GM23248 (cell line): ENCODE results near the gene NRN1L. TPM values are rescaled to one million over a fixed set of nuclear protein-coding genes. Genes with fewer than 3 reads are reported as not detected.

ENCODE experiments used
- DNase-seq: peaks from one replicate; pipeline ENCODE4 v3.0.0-alpha.2; 2015
- H2AFZ ChIP-seq: fragments of 200-600 bp; sonication (generic); 2 replicates; pipeline ENCODE4 v1.6.1; 2016; ENCODE audit warnings: antibody characterized with exemption
- H3F3A ChIP-seq: fragments of 200-600 bp; sonication (generic); 2 replicates; pipeline ENCODE4 v1.6.1; 2016; ENCODE audit warnings: mild to moderate bottlenecking, antibody characterized with exemption, mixed run types; ENCODE audit not compliant: insufficient read depth
- H3K27ac ChIP-seq: fragments of 200-600 bp; sonication (generic); 2 replicates; pipeline ENCODE4 v1.5.1; 2016; ENCODE audit warnings: mild to moderate bottlenecking
- H3K27me3 ChIP-seq: fragments of 200-600 bp; sonication (generic); replicated peaks from 2 replicates; pipeline ENCODE4 v1.6.1; 2016; ENCODE audit warnings: mild to moderate bottlenecking; ENCODE audit not compliant: insufficient read depth
- H3K36me3 ChIP-seq: fragments of 200-600 bp; sonication (generic); 2 replicates; pipeline ENCODE4 v1.6.1; 2016; ENCODE audit warnings: low read depth, mild to moderate bottlenecking
- H3K4me1 ChIP-seq: fragments of 200-600 bp; sonication (generic); 2 replicates; pipeline ENCODE4 v1.6.1; 2016; ENCODE audit warnings: mild to moderate bottlenecking; ENCODE audit not compliant: insufficient read depth
- H3K4me2 ChIP-seq: fragments of 200-600 bp; sonication (generic); one replicate; pipeline ENCODE4 v1.6.1; 2016; ENCODE audit warnings: mild to moderate bottlenecking; ENCODE audit not compliant: unreplicated experiment
- H3K4me3 ChIP-seq: fragments of 200-600 bp; sonication (generic); 2 replicates; pipeline ENCODE4 v1.5.1; 2016; ENCODE audit warnings: mild to moderate bottlenecking
- H3K79me2 ChIP-seq: fragments of 200-600 bp; sonication (generic); 2 replicates; pipeline ENCODE4 v1.6.1; 2016; ENCODE audit warnings: mild to moderate bottlenecking; ENCODE audit not compliant: insufficient read depth
- H3K9ac ChIP-seq: fragments of 200-600 bp; sonication (generic); 2 replicates; pipeline ENCODE4 v1.6.1; 2016; ENCODE audit warnings: mild to moderate bottlenecking
- H3K9me2 ChIP-seq: fragments of 200-600 bp; sonication (generic); 2 replicates; pipeline ENCODE4 v1.6.1; 2016; ENCODE audit warnings: mixed run types, mild to moderate bottlenecking, moderate library complexity; ENCODE audit not compliant: insufficient read depth
- H3K9me3 ChIP-seq: fragments of 200-600 bp; sonication (generic); one replicate; pipeline ENCODE4 v1.6.1; 2017; ENCODE audit warnings: low read depth
- H4K20me1 ChIP-seq: fragments of 200-600 bp; sonication (generic); 2 replicates; pipeline ENCODE4 v1.6.0; 2016; ENCODE audit not compliant: insufficient read depth
- EZH2 ChIP-seq: fragments of 200-600 bp; sonication (generic); IDR thresholded peaks from 2 replicates; pipeline ENCODE4 v1.6.1; 2018; ENCODE audit warnings: antibody characterized with exemption, mild to moderate bottlenecking; ENCODE audit not compliant: insufficient read depth, poor library complexity, severe bottlenecking
- EZH2phosphoT487 ChIP-seq: fragments of 200-600 bp; sonication (generic); IDR thresholded peaks from 2 replicates; pipeline ENCODE4 v1.6.1; 2018; ENCODE audit warnings: antibody characterized with exemption, moderate library complexity, mild to moderate bottlenecking, low read depth; ENCODE audit not compliant: insufficient read depth
- WGBS, 2 experiments: methylation state at CpG; one replicate each; pipeline ENCODE4 v1.1.6; 2015 to 2017; ENCODE audit warnings: low lambda C conversion rate in 2 of 2, low coverage in 1 of 2; ENCODE audit errors: missing lambda C conversion rate in 2 of 2; 5-methylcytosine and 5-hydroxymethylcytosine counted together
- in situ Hi-C: fragments of 300-500 bp; cut with MboI; formaldehyde crosslinking; loops from 2 replicates; pipeline ENCODE4 v1.15.0; 2020
- polyA plus RNA-seq: library from polyadenylated mRNA; unstranded; fragments of >200 nt; fragmentation: Nextera tagmentation; extraction: Ambion mirVana; gene quantifications from 2 replicates; pipeline ENCODE4 v1.2.1, GENCODE V29; 2016
- small RNA-seq: library from RNA; depleted of rRNA; stranded (forward); fragments of <200 nt; gene quantifications from one replicate; pipeline ENCODE3, GENCODE V24; 2014; ENCODE audit warnings: low read depth, low replicate concordance
- total RNA-seq: library from RNA; depleted of rRNA; stranded (reverse); fragments of >200 nt; shearing (Covaris generic); gene quantifications from 2 replicates; pipeline ENCODE4 v1.2.3, GENCODE V29; 2014; rRNA removed

NRN1L gene
- total and polyA plus RNA-seq, 2 experiments from 2014 or later, result not detected

GRCh38 chr16:67934306-67935100, 49.8 kb downstream of the NRN1L start:
- WGBS, 2 experiments, result 61 to 69% methylated on average over 13 of the region's 13 CpGs
- no peak for DNase-seq
- peak overlapping the region; percentile 92; the same call in 1 of the 2 replicates for H3K9ac ChIP-seq

GRCh38 chr16:67935101-67935401, 50.4 kb downstream of the NRN1L start:
- WGBS, 2 experiments, result 33% methylated on average over 12 to 13 of the region's 13 CpGs
- H2AFZ ChIP-seq, result peak overlapping the region; percentile 34
- H3K9me3 ChIP-seq, result no peaks in the 10 kb centered on the region
- peaks cover 15% of the 10 kb centered on the region for H3K4me1 ChIP-seq
- H3K9me2 ChIP-seq, result no peaks in the 10 kb centered on the region
- H3K36me3 ChIP-seq, result no peaks in the 10 kb centered on the region
- H3K27ac ChIP-seq, result peak overlapping the region; percentile 79; the same call in 1 of the 2 replicates
- in situ Hi-C loops, result no loop called here
- H3K4me2 ChIP-seq, result peak overlapping the region; percentile 91
- peak; percentile 36 for DNase-seq
- H3K9ac ChIP-seq, result peak overlapping the region; percentile 92
- H3K4me3 ChIP-seq, result peak overlapping the region; percentile 92
- H3K79me2 ChIP-seq, result 0 out of 2 replicates have a peak, but pooled peaks cover 3% of the 10 kb centered on the region
- no peaks in the 10 kb centered on the region for H3K27me3 ChIP-seq
- TF ChIP-seq EZH2phosphoT487 (no peak), EZH2 (no peak)
- H4K20me1 ChIP-seq, result no peaks in the 10 kb centered on the region
- peaks cover 15% of the 10 kb centered on the region for H3F3A ChIP-seq

More at GRCh38 chr16:67934306-67935100, 49.8 kb downstream of the NRN1L start:
- Histone ChIP-seq H3K79me2 (0 out of 2 replicates have a peak, but pooled peaks cover 3% of the 10 kb centered on the region), H3K27ac (no peak overlapping the region), H3K4me1 (peaks cover 15% of the 10 kb centered on the region), H3K4me2 (peak overlapping the region; percentile 91), H3K27me3 (no peaks in the 10 kb centered on the region), H3F3A (peaks cover 15% of the 10 kb centered on the region), H3K4me3 (peak overlapping the region; percentile 92), H3K9me2 (no peaks in the 10 kb centered on the region), H2AFZ (0 out of 2 replicates have a peak overlapping the region, but pooled peaks have one; percentile 34), H4K20me1 (no peaks in the 10 kb centered on the region), H3K9me3 (no peaks in the 10 kb centered on the region), H3K36me3 (no peaks in the 10 kb centered on the region)
- in situ Hi-C loops, result no loop called here
- TF ChIP-seq EZH2 (no peak), EZH2phosphoT487 (no peak)

- Histone ChIP-seq H3K27ac (peak overlapping the region; percentile 79), H3K4me2 (peak overlapping the region; percentile 91), H3K36me3 (no peaks in the 10 kb centered on the region; the same call in 1 of the 2 replicates), H3K9ac (peak overlapping the region; percentile 92), H3K9me3 (no peaks in the 10 kb centered on the region), H2AFZ (peak overlapping the region; percentile 69), H3K27me3 (no peaks in the 10 kb centered on the region), H3K9me2 (no peaks in the 10 kb centered on the region), H3K4me1 (peaks cover 15% of the 10 kb centered on the region), H3K79me2 (0 out of 2 replicates have a peak, but pooled peaks cover 3% of the 10 kb centered on the region), H4K20me1 (no peaks in the 10 kb centered on the region), H3K4me3 (peak overlapping the region; percentile 92), H3F3A (peaks cover 18% of the 10 kb centered on the region)
- peak; percentile 96 for DNase-seq
- TF ChIP-seq EZH2, result no peak
- no peak for TF ChIP-seq EZH2phosphoT487
- in situ Hi-C loops, result no loop called here
- WGBS, 2 experiments, result 2 to 4% methylated on average over 55 of the region's 55 CpGs
Measured at GRCh38 chr16:67935402-67936123, 50.9 kb downstream of the NRN1L start.

Small RNA genes lying within 50 kb of the gene (small RNA-seq; reads per million reads assigned to genes)
- gene AC040162.2 (not detected), gene NRN1L (not detected)

Other genes starting within 250 kb of the NRN1L start
- under 0.01 TPM in 1 of 2 replicates, not detected in the other for gene CARMIL2, start 239.7 kb upstream of the NRN1L start, total RNA-seq
- gene CARMIL2, start 239.7 kb upstream of the NRN1L start, polyA plus RNA-seq, result 1.1 and 1.4 TPM in 2 replicates
- 25.8 and 33.4 TPM in 2 replicates for gene ACD, start 224.6 kb upstream of the NRN1L start, total RNA-seq
- gene ACD, start 224.6 kb upstream of the NRN1L start, polyA plus RNA-seq, result 24.0 and 25.2 TPM in 2 replicates
- 0.97 TPM in 1 of 2 replicates, not detected in the other for gene PARD6A, start 223.9 kb upstream of the NRN1L start, total RNA-seq
- gene PARD6A, start 223.9 kb upstream of the NRN1L start, polyA plus RNA-seq, result 0.58 and 0.70 TPM in 2 replicates
- gene ENKD1, start 218.1 kb upstream of the NRN1L start, total RNA-seq, result 11.2 and 15.0 TPM in 2 replicates
- 6.7 and 8.3 TPM in 2 replicates for gene ENKD1, start 218.1 kb upstream of the NRN1L start, polyA plus RNA-seq
- gene C16orf86, start 218.1 kb upstream of the NRN1L start, total RNA-seq, result 2.1 and 6.6 TPM in 2 replicates
- gene C16orf86, start 218.1 kb upstream of the NRN1L start, polyA plus RNA-seq, result 2.8 and 3.4 TPM in 2 replicates
- 10.2 and 17.5 TPM in 2 replicates for gene GFOD2, start 165.6 kb upstream of the NRN1L start, total RNA-seq
- gene GFOD2, start 165.6 kb upstream of the NRN1L start, polyA plus RNA-seq, result 10.1 and 11.4 TPM in 2 replicates
- 2.4 and 3.3 TPM in 2 replicates for gene RANBP10, start 78.3 kb upstream of the NRN1L start, total RNA-seq
- 5.8 and 6.1 TPM in 2 replicates for gene RANBP10, start 78.3 kb upstream of the NRN1L start, polyA plus RNA-seq
- 0.65 and 2.4 TPM in 2 replicates for gene TSNAXIP1, start 78.0 kb upstream of the NRN1L start, total RNA-seq
- 0.79 and 1.2 TPM in 2 replicates for gene TSNAXIP1, start 78.0 kb upstream of the NRN1L start, polyA plus RNA-seq
- 27.9 and 37.9 TPM in 2 replicates for gene THAP11, start 42.6 kb upstream of the NRN1L start, total RNA-seq
- 23.4 and 23.6 TPM in 2 replicates for gene THAP11, start 42.6 kb upstream of the NRN1L start, polyA plus RNA-seq
- gene NUTF2, start 38.0 kb upstream of the NRN1L start, total RNA-seq, result 52.9 and 119 TPM in 2 replicates
- 268 and 280 TPM in 2 replicates for gene NUTF2, start 38.0 kb upstream of the NRN1L start, polyA plus RNA-seq
- 53.4 and 59.4 TPM in 2 replicates for gene CENPT, start 37.2 kb upstream of the NRN1L start, total RNA-seq
- gene CENPT, start 37.2 kb upstream of the NRN1L start, polyA plus RNA-seq, result 54.0 and 63.1 TPM in 2 replicates
- gene EDC4, start 11.8 kb upstream of the NRN1L start, total RNA-seq, result 37.7 and 48.5 TPM in 2 replicates
- 39.9 and 41.3 TPM in 2 replicates for gene EDC4, start 11.8 kb upstream of the NRN1L start, polyA plus RNA-seq
- 8.1 and 11.5 TPM in 2 replicates for gene PSKH1, start 8.4 kb downstream of the NRN1L start, total RNA-seq
- 22.7 and 23.6 TPM in 2 replicates for gene PSKH1, start 8.4 kb downstream of the NRN1L start, polyA plus RNA-seq
- gene CTRL, start 47.0 kb downstream of the NRN1L start, total RNA-seq, result 0.76 TPM in 1 of 2 replicates, not detected in the other
- gene CTRL, start 47.0 kb downstream of the NRN1L start, polyA plus RNA-seq, result 3.8 and 7.4 TPM in 2 replicates
- gene PSMB10, start 52.0 kb downstream of the NRN1L start, total RNA-seq, result 18.9 and 24.8 TPM in 2 replicates
- gene PSMB10, start 52.0 kb downstream of the NRN1L start, polyA plus RNA-seq, result 49.8 and 55.1 TPM in 2 replicates
- gene LCAT, start 59.2 kb downstream of the NRN1L start, total RNA-seq, result 15.9 and 19.1 TPM in 2 replicates
- 5.3 and 5.4 TPM in 2 replicates for gene LCAT, start 59.2 kb downstream of the NRN1L start, polyA plus RNA-seq
- 93.2 and 101 TPM in 2 replicates for gene SLC12A4, start 83.8 kb downstream of the NRN1L start, total RNA-seq
- gene SLC12A4, start 83.8 kb downstream of the NRN1L start, polyA plus RNA-seq, result 57.5 and 63.0 TPM in 2 replicates
- gene DPEP3, start 95.6 kb downstream of the NRN1L start, total RNA-seq, result not detected in 2 replicates
- not detected in 2 replicates for gene DPEP3, start 95.6 kb downstream of the NRN1L start, polyA plus RNA-seq
- gene DPEP2, start 114.6 kb downstream of the NRN1L start, total RNA-seq, result not detected in 2 replicates
- gene DPEP2, start 114.6 kb downstream of the NRN1L start, polyA plus RNA-seq, result not detected in 2 replicates
- gene DPEP2NB, start 131.0 kb downstream of the NRN1L start, total RNA-seq, result not detected in 2 replicates
- not detected in 2 replicates for gene DPEP2NB, start 131.0 kb downstream of the NRN1L start, polyA plus RNA-seq
- 8.8 and 9.7 TPM in 2 replicates for gene DDX28, start 138.3 kb downstream of the NRN1L start, total RNA-seq
- gene DDX28, start 138.3 kb downstream of the NRN1L start, polyA plus RNA-seq, result 8.3 and 9.0 TPM in 2 replicates
- gene DUS2, start 138.4 kb downstream of the NRN1L start, total RNA-seq, result 18.4 and 25.8 TPM in 2 replicates
- 14.0 and 15.1 TPM in 2 replicates for gene DUS2, start 138.4 kb downstream of the NRN1L start, polyA plus RNA-seq
- gene NFATC3, start 200.5 kb downstream of the NRN1L start, total RNA-seq, result 14.2 and 17.5 TPM in 2 replicates
- gene NFATC3, start 200.5 kb downstream of the NRN1L start, polyA plus RNA-seq, result 10.2 and 12.3 TPM in 2 replicates